B cell (primary cell): Measurements from ENCODE around the gene LRRC2. TPM values are rescaled to one million over a fixed set of nuclear protein-coding genes. Genes with fewer than 3 reads are reported as not detected.
"Not testable (repeated sequence)": the region's sequence is repeated elsewhere in the genome, so short reads cannot be mapped to it uniquely, and the experiment has no call there.

Experiments used
- ATAC-seq: fragments of 200-7000 bp; cut with Tn5 transposase; one replicate; pipeline ENCODE4 v1.10.0; 2021; ENCODE audit warnings: low read depth, mild to moderate bottlenecking, moderate number of reproducible peaks, moderate library complexity
- CTCF ChIA-PET: fragments of 350-600 bp; sonication (Branson Sonifier 250); formaldehyde crosslinking; loops from one replicate; lab custom pipeline; 2021; ENCODE audit warnings: antibody characterized with exemption, inconsistent platforms; lab: Charles Lee
- POLR2A ChIA-PET: fragments of 350-600 bp; sonication (Branson Sonifier 250); formaldehyde crosslinking; loops from one replicate; lab custom pipeline; 2021; ENCODE audit warnings: antibody characterized with exemption; lab: Charles Lee
- DNase-seq: peaks from one replicate; pipeline ENCODE4 v3.0.0; 2013
- H2AFZ ChIP-seq: 2 replicates; pipeline ENCODE4 v1.6.1; 2012; ENCODE audit warnings: mild to moderate bottlenecking, low read depth, low read length; ENCODE audit not compliant: insufficient read depth, poor library complexity, severe bottlenecking
- H3K27ac ChIP-seq, 2 donors: 1 replicate in 1 of 2; 2 replicates in 1 of 2; pipeline ENCODE4 v1.5.1; 2012 to 2013; ENCODE audit warnings: low read length in 2 of 2, mild to moderate bottlenecking in 2 of 2, moderate library complexity in 1 of 2
- H3K27me3 ChIP-seq, 4 experiments: fragments of 200-600 bp in 1 of 4; sonication (generic) in 1 of 4; replicated peaks in 1 of 4; 1 replicate in 2 of 4; 2 replicates in 2 of 4; pipeline versions ENCODE4 v1.6.1 to v1.7.0; 2013 to 2016; ENCODE audit warnings: low read length in 3 of 4, mild to moderate bottlenecking in 2 of 4, mixed read lengths in 1 of 4, moderate library complexity in 1 of 4; ENCODE audit not compliant: insufficient read depth in 4 of 4, control insufficient read depth in 3 of 4; ENCODE audit errors: control extremely low read depth in 1 of 4
- H3K36me3 ChIP-seq, 2 experiments: replicated peaks in 1 of 2; 1 replicate in 1 of 2; 2 replicates in 1 of 2; pipeline versions ENCODE4 v1.6.1 to v1.7.1; 2013; ENCODE audit warnings: low read length in 1 of 2; ENCODE audit not compliant: insufficient read depth in 2 of 2, control insufficient read depth in 1 of 2; ENCODE audit errors: control extremely low read depth in 1 of 2, extremely low read depth in 1 of 2
- H3K4me1 ChIP-seq, 2 donors: fragments of 200-600 bp in 1 of 2; sonication (generic) in 1 of 2; 1 replicate in 1 of 2; 2 replicates in 1 of 2; pipeline versions ENCODE4 v1.5.1 to v1.6.1; 2013 to 2017; ENCODE audit warnings: low read length in 2 of 2; ENCODE audit not compliant: control insufficient read depth in 2 of 2, insufficient read depth in 2 of 2
- H3K4me2 ChIP-seq: replicated peaks from 2 replicates; pipeline ENCODE3; 2012; ENCODE audit warnings: mild to moderate bottlenecking, low read depth, low read length; ENCODE audit not compliant: poor library complexity, severe bottlenecking
- H3K4me3 ChIP-seq, 5 experiments: fragments of 200-600 bp in 1 of 5; sonication (generic) in 1 of 5; 1 replicate in 3 of 5; 2 replicates in 2 of 5; pipeline versions ENCODE4 v1.5.1 to v1.7.0; 2011 to 2016; ENCODE audit warnings: low read length in 4 of 5, mild to moderate bottlenecking in 4 of 5, low read depth in 2 of 5, control low read depth in 1 of 5, moderate library complexity in 1 of 5; ENCODE audit not compliant: insufficient read depth in 1 of 5; ENCODE audit errors: control extremely low read depth in 1 of 5, extremely low read depth in 1 of 5
- H3K79me2 ChIP-seq: fragments of 200-600 bp; sonication (generic); one replicate; pipeline ENCODE4 v1.6.0; 2016; ENCODE audit warnings: low read length; ENCODE audit not compliant: control insufficient read depth, insufficient read depth
- H3K9ac ChIP-seq: fragments of 200-600 bp; sonication (generic); 2 replicates; pipeline ENCODE4 v1.6.1; 2017; ENCODE audit warnings: mild to moderate bottlenecking, low read length, moderate library complexity
- H3K9me3 ChIP-seq, 3 donors: one replicate each; pipeline versions ENCODE4 v1.6.1 to v1.7.1; 2013; ENCODE audit warnings: low read length in 2 of 3; ENCODE audit not compliant: control insufficient read depth in 2 of 3, insufficient read depth in 1 of 3; ENCODE audit errors: control extremely low read depth in 1 of 3
- H4K20me1 ChIP-seq: 2 replicates; pipeline ENCODE4 v1.6.0; 2012; ENCODE audit warnings: mild to moderate bottlenecking, low read length; ENCODE audit not compliant: insufficient read depth, control insufficient read depth, poor library complexity, severe bottlenecking
- H3K27ac Mint-ChIP-seq: one replicate; pipeline ENCODE4 v1.8.0; 2021; ENCODE audit warnings: mixed read lengths
- H3K27me3 Mint-ChIP-seq: one replicate; pipeline ENCODE4 v1.8.0; 2021; ENCODE audit warnings: mixed read lengths
- H3K4me1 Mint-ChIP-seq: one replicate; pipeline ENCODE4 v1.8.0; 2021; ENCODE audit warnings: mixed read lengths
- H3K4me3 Mint-ChIP-seq: one replicate; pipeline ENCODE4 v1.8.0; 2021; ENCODE audit warnings: mixed read lengths
- H3K9me3 Mint-ChIP-seq: one replicate; pipeline ENCODE4 v1.8.0; 2022; ENCODE audit warnings: mixed read lengths; ENCODE audit not compliant: insufficient read depth
- EZH2 ChIP-seq: IDR thresholded peaks from 2 replicates; pipeline ENCODE4 v1.6.1; 2012; ENCODE audit warnings: borderline replicate concordance, low read depth, mild to moderate bottlenecking, moderate library complexity, low read length; ENCODE audit not compliant: insufficient read depth, poor library complexity, severe bottlenecking
- WGBS: methylation state at CpG from one replicate; pipeline ENCODE4 v1.1.5; 2013; ENCODE audit warnings: missing lambda C conversion rate; ENCODE audit not compliant: insufficient coverage; 5-methylcytosine and 5-hydroxymethylcytosine counted together
- intact Hi-C: fragments of 100-400 bp; cut with micrococcal nuclease; formaldehyde crosslinking; loops from one replicate; pipeline ENCODE4 v1.10.0; 2022
- polyA plus RNA-seq: library from polyadenylated mRNA; depleted of rRNA; stranded (reverse); fragments of >200 nt; gene quantifications from 2 replicates; pipeline ENCODE4 v1.2.3, GENCODE V29; 2012
- total RNA-seq, 2 donors: library from RNA; stranded (reverse); fragments of 120-200 nt in 1 of 2; gene quantifications; 1 replicate in 1 of 2; 2 replicates in 1 of 2; pipeline versions ENCODE4 v1.2.3 to v1.2.4, GENCODE V29; 2013 to 2022
- TF ChIP-seq, protein P1 (sequence below): fragments of 200-600 bp; IDR thresholded peaks from one replicate; pipeline ENCODE4 v1.8.0; 2022; ENCODE audit warnings: antibody characterized with exemption, mild to moderate bottlenecking

LRRC2 gene
- total and polyA plus RNA-seq, 2 donors (not counting 1 experiment from before 2014, with no cell fraction given) = 0.04 TPM; not detected in 1

DNA sequence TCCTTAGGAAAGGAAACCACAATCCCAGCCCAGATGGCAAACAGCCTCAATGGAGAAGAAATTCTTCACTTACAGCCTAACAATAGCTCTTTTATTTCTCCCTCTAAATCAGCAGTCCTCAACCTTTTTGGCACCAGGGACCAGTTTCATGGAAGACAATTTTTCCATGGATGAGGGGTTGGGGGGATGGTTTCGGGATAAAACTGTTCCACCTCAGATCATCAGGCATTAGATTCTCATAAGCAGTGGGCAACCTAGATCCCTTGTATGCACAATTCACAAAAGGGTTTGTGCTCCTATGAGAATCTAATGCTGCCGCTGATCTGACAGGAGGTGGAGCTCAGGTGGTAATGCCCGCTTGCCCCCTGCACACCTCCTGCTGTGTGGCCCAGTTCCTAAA lies 17.5 kb downstream of the LRRC2 start:
- POLR2A ChIA-PET = interaction anchor here (1.0 to 1.7 kb wide), 2 partner anchors 10 kb away, joined by 3 to 5 read pairs; no protein-coding TSS in a partner anchor
- H3K4me1 Mint-ChIP-seq = peaks cover 35% of the 10 kb centered on the region

DNA sequence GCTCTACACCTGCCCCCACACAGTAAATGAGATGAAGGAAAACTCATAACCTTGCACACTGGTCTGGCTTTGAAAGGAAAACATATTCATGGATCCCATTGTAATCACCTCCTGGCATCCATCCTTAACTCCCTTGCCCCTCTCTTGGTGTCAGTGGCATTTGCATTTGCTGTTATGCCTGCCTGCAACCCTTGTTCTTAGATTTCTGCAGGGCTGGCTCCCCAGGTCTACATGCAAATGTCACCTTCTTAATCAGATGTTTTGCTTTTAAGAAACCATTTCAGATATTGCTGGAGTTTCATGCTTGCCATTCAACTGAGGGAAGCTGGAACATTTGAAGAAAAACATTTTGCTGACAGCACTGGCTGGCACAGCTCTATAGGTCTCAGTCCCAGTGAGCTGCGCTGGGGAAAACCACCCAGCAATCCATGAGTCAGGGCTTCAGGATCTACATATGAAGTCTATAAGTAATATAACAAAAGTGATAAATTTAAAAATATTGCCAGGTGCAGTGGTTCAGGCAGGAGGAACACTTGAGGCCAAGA lies 19.1 kb downstream of the LRRC2 start:
- DNase-seq (no peak), ATAC-seq (no peak)
- Histone ChIP-seq H3K27me3 (peaks cover 0 to 6% (median 0%) of the 10 kb centered on the region in 4 experiments), H3K4me2 (no peak overlapping the region), H3K9me3 (no peaks in the 10 kb centered on the region), H3K4me1 (peaks cover 13 to 26% of the 10 kb centered on the region in 2 donors), H3K4me3 (no peak overlapping the region), H3K36me3 (no peaks in the 10 kb centered on the region), H3K79me2 (no peaks in the 10 kb centered on the region), H3K27ac (no peak overlapping the region), H2AFZ (no peak overlapping the region), H4K20me1 (no peaks in the 10 kb centered on the region), H3K9ac (no peak overlapping the region)
- no CpG with 5 or more reads among the region's 1 CpG for WGBS
- H3K9me3 Mint-ChIP-seq = no peaks in the 10 kb centered on the region
- peaks cover 45% of the 10 kb centered on the region for H3K4me1 Mint-ChIP-seq
- no peak for TF ChIP-seq EZH2
- TF ChIP-seq, protein P1, sequence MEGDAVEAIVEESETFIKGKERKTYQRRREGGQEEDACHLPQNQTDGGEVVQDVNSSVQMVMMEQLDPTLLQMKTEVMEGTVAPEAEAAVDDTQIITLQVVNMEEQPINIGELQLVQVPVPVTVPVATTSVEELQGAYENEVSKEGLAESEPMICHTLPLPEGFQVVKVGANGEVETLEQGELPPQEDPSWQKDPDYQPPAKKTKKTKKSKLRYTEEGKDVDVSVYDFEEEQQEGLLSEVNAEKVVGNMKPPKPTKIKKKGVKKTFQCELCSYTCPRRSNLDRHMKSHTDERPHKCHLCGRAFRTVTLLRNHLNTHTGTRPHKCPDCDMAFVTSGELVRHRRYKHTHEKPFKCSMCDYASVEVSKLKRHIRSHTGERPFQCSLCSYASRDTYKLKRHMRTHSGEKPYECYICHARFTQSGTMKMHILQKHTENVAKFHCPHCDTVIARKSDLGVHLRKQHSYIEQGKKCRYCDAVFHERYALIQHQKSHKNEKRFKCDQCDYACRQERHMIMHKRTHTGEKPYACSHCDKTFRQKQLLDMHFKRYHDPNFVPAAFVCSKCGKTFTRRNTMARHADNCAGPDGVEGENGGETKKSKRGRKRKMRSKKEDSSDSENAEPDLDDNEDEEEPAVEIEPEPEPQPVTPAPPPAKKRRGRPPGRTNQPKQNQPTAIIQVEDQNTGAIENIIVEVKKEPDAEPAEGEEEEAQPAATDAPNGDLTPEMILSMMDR = no peak
- ChIA-PET CTCF (interaction anchor here (1.0 to 3.1 kb wide), 3 partner anchors 11 to 59 kb away, joined by 4 to 21 read pairs (median 4); no protein-coding TSS in a partner anchor), POLR2A (interaction anchor here (0.8 kb wide), 1 partner anchor 44 kb away, joined by 7 read pairs; no protein-coding TSS in a partner anchor)
- H3K4me3 Mint-ChIP-seq = no peak overlapping the region
- peaks cover 6% of the 10 kb centered on the region for H3K27me3 Mint-ChIP-seq
- H3K27ac Mint-ChIP-seq = no peak overlapping the region
- intact Hi-C loops = no loop called here

More for the DNA sequence above, 17.5 kb downstream of the LRRC2 start:
- H3K27ac ChIP-seq, H4K20me1 ChIP-seq, H3K27me3 ChIP-seq, H3K4me3 Mint-ChIP-seq, H3K9me3 Mint-ChIP-seq, H3K9me3 ChIP-seq, H3K4me2 ChIP-seq, intact Hi-C loops, H3K27ac Mint-ChIP-seq, H3K79me2 ChIP-seq, DNase-seq, H3K27me3 Mint-ChIP-seq, H2AFZ ChIP-seq, H3K9ac ChIP-seq, H3K36me3 ChIP-seq, ATAC-seq, H3K4me3 ChIP-seq: not testable (repeated sequence)
- H3K4me1 ChIP-seq = peaks cover 9 to 16% of the 10 kb centered on the region in 2 donors
- CTCF ChIA-PET = interaction anchor here (0.8 to 3.2 kb wide), 8 partner anchors 9 to 81 kb away, joined by 3 to 28 read pairs (median 5); no protein-coding TSS in a partner anchor
- WGBS = 100% methylated on average over 2 of the region's 3 CpGs
